Stimulated activated CD4-positive, alpha-beta T cell treated with anti-CD3 and anti-CD28 coated beads, Interleukin-12 subunit alpha, Interleukin-12 subunit beta, amount 100 ng/mL, for 48 hours (primary cell): ENCODE measurements around the gene SLC38A2.
A peak's percentile ranks its signal among the peaks of the same experiment; 100 is the strongest.
"Not testable (repeated sequence)": the region's sequence is repeated elsewhere in the genome, so short reads cannot be mapped to it uniquely, and the experiment has no call there.

Experiments
- DNase-seq, 3 donors: peaks; one replicate each; pipeline ENCODE4 v3.0.0-alpha.2; 2020; ENCODE audit warnings: low read depth in 2 of 3, low spot score in 1 of 3

The SLC38A2 gene

GRCh38 chr12:46372544-46373300 is at the start of gene SLC38A2:
Gene SLC38A2 (minus strand): TSS chr12:46372773. CDS start chr12:46371293, 1,480 bp downstream.
- peak; percentile 92 to 98 (median 96) for DNase-seq

- DNase-seq = no peak
Observed at GRCh38 chr12:46419675-46420074, 47.1 kb upstream of the SLC38A2 start.

GRCh38 chr12:46415552-46415951 is 43.0 kb upstream of the SLC38A2 start:
- DNase-seq = no peak

GRCh38 chr12:46414591-46415268 is 42.2 kb upstream of the SLC38A2 start:
- DNase-seq = no peak

GRCh38 chr12:46413368-46413767 is 40.8 kb upstream of the SLC38A2 start:
- DNase-seq = no peak

GRCh38 chr12:46412857-46413256 is 40.3 kb upstream of the SLC38A2 start:
- no peak for DNase-seq

- no peak for DNase-seq
Observed at GRCh38 chr12:46410495-46410894, 37.9 kb upstream of the SLC38A2 start.

GRCh38 chr12:46409974-46410373 is 37.4 kb upstream of the SLC38A2 start:
- no peak for DNase-seq

- DNase-seq = no peak
Observed at GRCh38 chr12:46409342-46409741, 36.8 kb upstream of the SLC38A2 start.

- DNase-seq = no peak
Observed at GRCh38 chr12:46408441-46408840, 35.9 kb upstream of the SLC38A2 start.

GRCh38 chr12:46407361-46407760 is 34.8 kb upstream of the SLC38A2 start:
- DNase-seq = no peak

- DNase-seq = no peak
Observed at GRCh38 chr12:46406352-46407027, 33.9 kb upstream of the SLC38A2 start.

- DNase-seq = no peak
Observed at GRCh38 chr12:46404733-46405132, 32.2 kb upstream of the SLC38A2 start.

GRCh38 chr12:46404225-46404631 is 31.7 kb upstream of the SLC38A2 start:
- no peak for DNase-seq

- DNase-seq = no peak
Observed at GRCh38 chr12:46403719-46404070, 31.1 kb upstream of the SLC38A2 start.

- no peak for DNase-seq
Observed at GRCh38 chr12:46402941-46403718, 30.6 kb upstream of the SLC38A2 start.

GRCh38 chr12:46402451-46402850 is 29.9 kb upstream of the SLC38A2 start:
- no peak for DNase-seq

- DNase-seq = no peak
Observed at GRCh38 chr12:46401662-46402061, 29.1 kb upstream of the SLC38A2 start.

GRCh38 chr12:46400406-46400805 is 27.8 kb upstream of the SLC38A2 start:
- DNase-seq = no peak

- not testable (repeated sequence) for DNase-seq
Observed at GRCh38 chr12:46399461-46400248, 27.1 kb upstream of the SLC38A2 start.

- no peak for DNase-seq
Observed at GRCh38 chr12:46396826-46397225, 24.3 kb upstream of the SLC38A2 start.
